ES-I3 (cell line): ENCODE measurements around the gene UBE3B.
"Not testable (repeated sequence)": the region's sequence is repeated elsewhere in the genome, so short reads cannot be mapped to it uniquely, and the experiment has no call there.

ENCODE experiments used
- H3K36me3 ChIP-seq: 2 replicates; pipeline ENCODE4 v1.6.1; 2013; ENCODE audit warnings: mild to moderate bottlenecking, low read length, control low read depth, moderate library complexity; ENCODE audit not compliant: insufficient read depth
- H3K4me1 ChIP-seq: 2 replicates; pipeline ENCODE4 v1.6.1; 2013; ENCODE audit warnings: mild to moderate bottlenecking, control low read depth, low read length; ENCODE audit not compliant: insufficient read depth
- H3K9ac ChIP-seq: 2 replicates; pipeline ENCODE4 v1.6.1; 2013; ENCODE audit warnings: low read depth, mild to moderate bottlenecking, low read length, moderate library complexity
- H3K9me3 ChIP-seq: 2 replicates; pipeline ENCODE4 v1.6.1; 2013; ENCODE audit warnings: mild to moderate bottlenecking, low read length, moderate library complexity; ENCODE audit not compliant: control insufficient read depth, insufficient read depth

The UBE3B gene

DNA sequence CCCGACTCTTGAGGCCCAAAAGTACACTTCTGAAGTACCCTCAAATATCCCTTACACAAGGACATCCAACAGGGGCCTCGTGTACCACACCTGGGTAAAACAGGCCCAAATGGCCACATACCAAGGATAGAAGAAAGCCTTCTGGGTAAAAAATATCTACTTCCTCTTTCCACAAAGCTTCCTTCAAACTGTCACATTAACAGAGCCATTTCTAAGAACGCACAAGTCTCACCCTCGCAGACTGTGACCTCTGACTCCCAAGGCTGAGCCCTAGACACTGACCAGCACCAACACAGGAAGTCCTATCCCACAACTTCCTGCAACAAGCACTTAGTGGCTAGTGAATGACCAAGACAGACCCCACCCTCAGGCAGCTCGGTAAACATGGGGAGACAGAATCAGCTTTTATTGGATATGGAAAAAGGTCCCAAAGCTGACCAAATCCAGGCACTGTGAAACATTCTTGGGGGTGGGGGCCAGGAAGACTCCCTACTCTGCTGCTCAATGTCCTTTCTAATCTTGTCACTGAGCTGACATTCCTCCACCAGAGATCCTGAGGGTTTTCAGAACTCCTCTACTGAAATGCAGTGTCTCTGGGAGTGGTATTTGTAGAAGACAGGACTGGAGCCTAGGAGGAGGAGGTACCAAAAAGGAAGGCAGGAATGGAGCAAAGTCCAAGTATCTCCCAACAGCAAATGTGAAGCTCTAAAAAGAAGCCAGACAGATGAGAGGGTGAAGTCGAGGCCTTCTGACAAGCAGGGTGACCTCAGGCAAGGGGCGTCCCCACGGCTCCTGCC, 16.2 kb upstream of the UBE3B start:
- H3K9me3 ChIP-seq: no peaks in the 10 kb centered on the region
- H3K9ac ChIP-seq: no peak overlapping the region
- peaks cover 8% of the 10 kb centered on the region; the same call in 1 of the 2 replicates for H3K36me3 ChIP-seq
- H3K4me1 ChIP-seq: peaks cover 75% of the 10 kb centered on the region

DNA sequence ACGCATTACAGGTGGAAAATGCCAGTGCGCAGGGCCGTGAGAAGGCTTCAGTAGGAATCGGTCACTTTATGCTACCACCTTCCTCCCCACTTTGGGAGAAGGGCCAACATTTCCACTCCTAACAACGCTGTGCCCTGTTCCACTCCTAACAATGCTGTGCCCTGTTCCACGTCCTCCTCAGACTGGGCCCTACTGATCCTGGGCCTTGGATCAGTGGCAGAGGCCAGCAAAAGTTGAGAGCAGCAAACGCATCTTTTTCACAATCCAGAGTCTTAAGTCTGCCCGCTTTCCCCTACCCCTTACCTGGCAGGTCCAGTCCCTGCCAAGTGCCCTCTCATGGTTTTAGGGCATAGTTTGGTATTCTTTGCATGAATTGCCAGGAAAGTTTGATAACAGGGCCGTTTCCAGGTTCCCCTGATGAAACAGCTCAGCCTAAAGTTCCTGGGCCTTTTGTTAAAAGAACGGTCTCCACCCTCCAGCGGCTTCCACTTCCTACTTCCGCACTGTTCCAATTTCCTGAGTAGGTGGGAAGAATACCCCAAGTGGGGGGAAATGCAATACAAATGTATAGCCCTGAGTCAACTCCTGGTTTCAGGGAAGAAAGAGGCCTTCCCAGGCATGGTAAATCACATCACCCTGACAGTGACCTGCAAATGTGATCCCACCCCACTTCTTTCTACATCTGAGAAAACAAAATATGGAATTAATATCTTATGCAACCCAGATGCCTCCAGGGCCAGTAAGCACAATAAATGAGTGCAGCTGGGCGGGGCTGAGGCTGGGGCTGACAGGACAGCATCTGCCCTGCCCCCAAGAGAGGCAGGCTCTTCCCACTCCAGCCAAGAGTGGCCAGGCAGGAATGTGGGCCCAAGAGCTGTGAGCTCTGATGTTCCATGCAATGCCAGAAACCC, 15.3 kb upstream of the UBE3B start:
- H3K36me3 ChIP-seq: peaks cover 5% of the 10 kb centered on the region; the same call in 1 of the 2 replicates
- H3K4me1 ChIP-seq: peaks cover 72% of the 10 kb centered on the region
- H3K9me3 ChIP-seq: no peaks in the 10 kb centered on the region
- no peak overlapping the region for H3K9ac ChIP-seq

DNA sequence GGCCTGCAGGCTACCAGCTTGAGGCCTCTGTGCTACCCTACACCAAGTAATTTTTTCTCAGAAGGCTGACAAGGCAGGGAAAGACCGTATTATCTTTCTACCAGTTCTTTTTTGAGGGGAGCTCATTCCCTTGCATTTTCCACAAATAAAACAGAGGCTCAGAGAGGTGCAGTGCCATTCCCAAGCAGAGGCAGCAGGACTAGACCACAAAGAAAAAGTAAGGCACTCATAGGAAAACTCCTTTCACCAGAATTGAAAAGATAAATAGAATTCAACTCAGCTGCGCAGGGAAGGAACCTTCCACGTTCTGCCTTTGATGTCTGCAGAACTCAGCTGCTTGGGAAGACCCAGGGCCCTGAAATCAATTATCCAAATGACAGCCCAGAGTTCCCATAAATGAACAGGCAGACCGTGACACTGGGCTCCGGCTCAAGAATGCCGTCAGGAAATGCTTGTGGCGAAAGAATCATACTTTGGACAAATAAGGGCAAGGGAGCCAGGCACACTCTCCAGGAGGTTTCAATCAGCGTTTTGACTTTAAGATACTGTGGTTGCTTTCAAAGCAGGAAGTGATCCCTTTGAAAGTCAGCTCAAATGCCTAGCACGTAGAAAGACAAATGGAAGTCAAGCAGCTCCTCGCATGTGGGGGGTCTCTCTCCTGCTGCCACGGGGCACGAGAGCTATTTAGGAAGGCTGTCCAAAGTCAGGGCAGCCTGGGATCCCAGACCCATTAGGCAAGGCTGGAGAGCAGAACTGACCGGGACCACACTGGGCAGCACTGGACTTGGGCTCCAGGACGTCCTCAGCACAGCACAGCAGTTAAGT, 14.4 kb upstream of the UBE3B start:
- no peak overlapping the region for H3K9ac ChIP-seq
- H3K4me1 ChIP-seq: peaks cover 68% of the 10 kb centered on the region
- no peaks in the 10 kb centered on the region; the same call in 1 of the 2 replicates for H3K36me3 ChIP-seq
- H3K9me3 ChIP-seq: no peaks in the 10 kb centered on the region

DNA sequence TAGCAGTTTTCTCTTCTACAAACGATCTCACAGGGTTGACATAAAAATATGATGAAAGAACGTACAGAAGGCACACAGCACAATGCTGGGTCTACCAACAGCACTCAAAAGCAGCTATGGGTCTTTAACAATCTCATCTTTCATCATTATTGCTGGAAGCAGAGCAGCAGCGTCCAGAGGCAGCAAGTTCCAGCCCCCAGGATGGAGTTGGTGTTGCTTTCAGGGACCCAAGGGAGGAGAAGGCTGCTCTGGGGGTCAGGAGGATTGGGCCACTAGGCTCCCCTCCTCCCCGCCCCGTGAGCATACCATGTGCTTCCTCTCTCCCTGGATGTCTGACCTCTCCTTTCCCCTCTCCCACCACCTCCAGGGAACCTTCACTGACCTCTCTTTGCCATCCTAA, 13.7 kb upstream of the UBE3B start:
- Histone ChIP-seq H3K36me3 (no peaks in the 10 kb centered on the region; the same call in 1 of the 2 replicates), H3K9ac (no peak overlapping the region), H3K9me3 (no peaks in the 10 kb centered on the region), H3K4me1 (peaks cover 64% of the 10 kb centered on the region)

DNA sequence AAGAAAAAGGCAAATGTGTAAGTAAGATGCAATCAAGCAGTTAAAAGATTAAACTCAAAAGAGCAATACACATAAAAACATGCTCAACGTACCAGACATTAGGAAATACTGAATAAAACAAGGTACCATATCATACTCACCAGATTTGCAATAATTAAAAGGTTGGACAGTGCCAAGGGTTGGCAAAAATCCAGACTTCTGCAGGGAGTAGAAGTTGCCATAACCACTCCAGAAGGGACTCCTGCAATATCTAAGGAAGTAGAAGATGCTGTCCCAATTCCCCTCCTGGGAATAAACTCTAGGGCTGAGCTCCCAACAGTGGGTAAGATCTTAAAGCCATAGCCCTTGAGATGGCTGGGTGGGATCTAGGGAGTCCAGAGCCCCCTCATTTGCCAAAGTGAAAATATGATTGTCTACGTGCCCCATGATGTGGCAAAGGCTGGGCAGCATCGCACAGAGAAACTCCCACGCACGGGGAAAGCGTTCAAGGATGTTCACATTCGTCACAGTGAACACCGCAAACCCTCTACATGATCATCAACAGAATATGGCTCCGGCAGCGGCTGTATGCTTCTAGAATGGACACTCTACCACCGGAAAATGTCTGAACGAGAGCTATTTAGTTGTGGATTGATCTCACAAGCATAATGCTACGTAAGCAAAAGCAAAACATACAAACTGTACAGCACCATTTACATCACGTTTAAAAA, 12.6 kb upstream of the UBE3B start:
- Histone ChIP-seq H3K9ac (no peak overlapping the region), H3K4me1 (peaks cover 56% of the 10 kb centered on the region), H3K9me3 (no peaks in the 10 kb centered on the region), H3K36me3 (no peaks in the 10 kb centered on the region; the same call in 1 of the 2 replicates)

DNA sequence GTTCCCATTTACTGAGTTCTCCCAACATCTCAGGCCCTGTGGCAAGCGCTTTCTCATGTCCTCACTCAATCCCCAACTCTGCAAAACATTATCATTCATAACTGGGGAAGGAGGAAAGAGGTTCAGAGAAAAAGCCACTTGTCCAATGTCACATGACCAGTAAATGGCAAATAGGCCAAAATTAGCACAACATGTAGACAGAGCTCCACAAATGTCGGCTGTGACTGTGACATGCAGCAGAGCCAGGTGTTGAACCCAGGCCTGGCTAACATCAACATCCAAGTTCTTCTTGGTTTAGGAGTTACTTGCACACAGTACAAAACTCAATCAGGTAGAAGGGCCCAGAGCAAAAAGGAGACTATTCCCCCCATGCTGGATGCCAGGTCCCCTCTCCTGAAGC, 11.1 kb upstream of the UBE3B start:
- Histone ChIP-seq H3K9ac (no peak overlapping the region), H3K36me3 (no peaks in the 10 kb centered on the region; the same call in 1 of the 2 replicates), H3K4me1 (peaks cover 42% of the 10 kb centered on the region)

DNA sequence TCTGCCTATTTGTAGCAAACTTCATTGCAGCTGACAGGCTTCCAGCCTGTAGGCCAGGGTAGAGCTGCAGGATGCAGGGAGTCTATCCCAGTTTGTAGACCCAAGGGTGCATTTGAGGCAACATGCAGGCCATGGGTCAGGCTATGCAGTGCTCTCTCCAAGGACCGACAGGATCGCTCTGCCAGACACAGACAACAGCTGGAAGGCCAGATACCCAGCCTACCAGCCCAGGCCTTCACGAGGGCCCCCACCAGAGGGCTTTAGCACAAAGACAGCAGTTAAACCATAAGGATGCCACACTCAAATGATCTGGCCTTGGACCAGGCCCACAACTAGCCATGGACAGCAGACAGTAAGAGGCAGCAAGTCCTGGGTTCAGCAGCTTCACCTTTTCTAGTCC, 10.6 kb upstream of the UBE3B start:
- H3K4me1 ChIP-seq: peaks cover 37% of the 10 kb centered on the region
- no peak overlapping the region for H3K9ac ChIP-seq
- H3K9me3 ChIP-seq: no peaks in the 10 kb centered on the region
- H3K36me3 ChIP-seq: no peaks in the 10 kb centered on the region; the same call in 1 of the 2 replicates

More for the DNA sequence above, 11.1 kb upstream of the UBE3B start:
- H3K9me3 ChIP-seq: no peaks in the 10 kb centered on the region

DNA sequence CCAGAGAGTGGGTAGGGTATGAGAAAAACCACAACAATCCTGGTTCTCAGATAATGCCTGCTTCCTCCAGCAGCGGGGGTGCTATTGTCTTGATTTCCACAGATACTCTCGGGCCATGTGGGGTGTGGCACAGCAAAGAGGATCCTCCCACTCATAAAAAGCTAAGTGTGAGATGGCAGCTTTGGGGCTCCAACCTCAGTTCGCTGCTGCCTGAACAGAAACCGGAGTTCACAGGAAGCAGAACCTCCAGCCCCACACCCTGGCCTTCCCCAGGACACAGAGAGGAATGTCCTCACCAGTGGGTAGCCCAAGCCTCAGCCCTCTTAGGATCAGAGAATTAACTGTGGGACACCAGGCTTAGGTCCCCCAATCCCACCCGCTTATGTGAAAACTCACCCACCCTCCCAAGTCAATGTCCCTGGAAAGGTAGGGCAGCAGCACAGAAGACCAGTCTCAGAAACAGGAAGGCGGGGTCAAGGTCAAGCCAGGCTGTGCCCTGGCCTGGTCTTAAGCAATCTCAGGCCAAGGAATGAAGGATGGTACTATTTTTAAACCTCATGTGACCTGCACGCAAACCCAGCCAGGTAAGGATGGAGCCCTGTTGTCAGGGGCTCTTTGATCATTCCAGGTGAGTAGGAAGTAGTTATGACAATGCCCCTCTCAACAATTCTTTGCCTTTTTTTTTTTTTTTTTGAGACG, 9.3 kb upstream of the UBE3B start:
- Histone ChIP-seq H3K9me3 (no peaks in the 10 kb centered on the region), H3K9ac (no peak overlapping the region), H3K36me3 (no peaks in the 10 kb centered on the region; the same call in 1 of the 2 replicates)

DNA sequence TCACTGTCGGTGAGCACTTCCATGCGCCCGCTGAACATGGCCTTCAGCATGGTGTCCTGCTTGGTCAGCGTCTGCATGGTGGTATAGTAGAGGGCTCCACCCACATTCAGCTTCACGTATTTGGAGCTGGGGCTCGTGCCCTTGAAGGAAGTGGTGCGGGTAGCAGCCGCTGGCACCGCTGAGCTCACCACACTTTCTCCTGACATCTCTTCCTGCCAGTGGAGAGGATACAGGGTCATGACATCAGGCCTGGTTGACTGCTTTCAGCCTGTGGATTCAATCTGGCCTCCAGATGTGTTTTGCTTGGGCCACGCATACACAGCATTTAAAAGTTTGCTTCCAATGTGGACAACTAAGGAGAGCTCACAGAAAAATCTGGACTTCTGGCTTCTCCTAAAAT, 7.9 kb upstream of the UBE3B start:
- Histone ChIP-seq H3K9me3 (no peaks in the 10 kb centered on the region), H3K36me3 (no peaks in the 10 kb centered on the region; the same call in 1 of the 2 replicates), H3K9ac (no peak overlapping the region), H3K4me1 (peaks cover 10% of the 10 kb centered on the region)

More for the DNA sequence above, 9.3 kb upstream of the UBE3B start:
- H3K4me1 ChIP-seq: peaks cover 24% of the 10 kb centered on the region

DNA sequence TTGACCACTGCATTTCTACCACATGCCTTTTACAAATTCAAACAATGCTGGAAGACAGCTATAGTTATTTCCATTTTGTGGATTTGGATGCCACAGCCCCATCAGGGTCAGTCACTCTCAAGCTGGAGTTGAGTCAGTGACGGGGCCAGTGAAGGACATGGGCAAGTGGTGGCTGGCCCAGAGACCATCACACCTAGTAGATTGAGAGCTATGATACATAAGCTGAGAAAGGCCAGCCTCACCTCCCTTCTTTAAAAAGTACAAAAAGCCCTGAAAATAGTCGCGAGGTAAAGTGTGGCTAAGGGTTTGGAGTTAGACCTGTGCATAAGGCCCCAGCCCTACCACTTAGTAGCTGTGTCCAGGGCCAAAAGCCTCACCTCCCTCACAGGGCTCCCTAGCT, 4.4 kb upstream of the UBE3B start:
- no peaks in the 10 kb centered on the region; the same call in 1 of the 2 replicates for H3K36me3 ChIP-seq
- H3K9ac ChIP-seq: no peak overlapping the region
- H3K4me1 ChIP-seq: peaks cover 13% of the 10 kb centered on the region
- H3K9me3 ChIP-seq: no peaks in the 10 kb centered on the region

DNA sequence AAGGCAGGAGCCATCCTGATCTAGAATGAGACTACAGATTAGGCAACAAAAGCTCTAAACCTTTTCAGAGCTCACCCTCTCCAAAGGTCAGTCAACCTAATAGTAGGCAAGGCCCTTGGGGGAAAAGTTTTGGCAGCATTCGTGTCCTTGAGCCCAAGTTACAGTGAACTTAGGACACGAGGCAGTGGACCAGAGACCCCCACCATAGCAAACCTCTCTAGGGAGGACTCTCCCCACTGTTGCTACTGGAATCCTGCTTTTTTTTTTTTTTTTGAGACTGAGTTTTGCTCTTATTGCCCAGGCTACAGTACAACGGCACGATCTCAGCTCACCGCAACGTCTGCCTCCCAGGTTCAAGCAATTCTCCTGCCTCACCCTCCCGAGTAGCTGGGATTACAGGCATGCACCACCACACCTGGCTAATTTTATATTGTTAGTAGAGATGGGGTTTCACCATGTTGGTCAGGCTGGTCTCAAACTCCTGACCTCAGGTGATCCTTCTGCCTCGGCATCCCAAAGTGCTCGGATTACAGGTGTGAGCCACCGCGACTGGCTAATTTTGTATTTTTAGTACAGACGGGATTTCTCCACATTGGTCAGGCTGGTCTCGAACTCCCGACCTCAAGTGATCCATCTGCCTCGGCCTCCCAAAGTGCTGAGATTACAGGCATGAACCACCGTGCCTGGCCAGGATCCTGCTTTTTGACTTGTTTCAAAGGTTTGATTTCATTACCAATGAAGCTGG, 3.7 kb upstream of the UBE3B start:
- H3K36me3 ChIP-seq, H3K9ac ChIP-seq, H3K4me1 ChIP-seq, H3K9me3 ChIP-seq: not testable (repeated sequence)

DNA sequence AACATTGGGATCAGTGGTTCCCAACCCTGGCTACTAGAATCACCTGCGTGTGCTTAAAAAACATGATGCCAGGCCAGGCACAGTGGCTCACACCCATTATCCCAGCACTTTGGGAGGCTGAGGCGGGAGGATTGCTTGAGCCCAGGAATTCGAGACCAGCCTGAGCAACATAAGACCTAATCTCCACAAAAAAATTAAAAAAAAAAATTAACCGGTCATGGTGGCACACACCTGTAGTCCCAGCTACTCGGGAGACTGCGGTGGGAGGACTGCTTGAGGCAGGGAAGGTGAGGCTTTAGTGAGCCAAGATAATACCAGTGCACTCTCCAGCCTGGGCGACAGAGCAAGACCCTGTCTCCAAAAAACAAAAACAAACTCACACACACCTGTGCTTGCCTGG, 2.3 kb upstream of the UBE3B start:
- no peak overlapping the region for H3K9ac ChIP-seq
- no peaks in the 10 kb centered on the region; the same call in 1 of the 2 replicates for H3K36me3 ChIP-seq
- H3K4me1 ChIP-seq: peaks cover 12% of the 10 kb centered on the region
- H3K9me3 ChIP-seq: no peaks in the 10 kb centered on the region
